Nephron (organoid): ENCODE measurements around the gene MYO7B.

Experiments used
- H3K27ac Mint-ChIP-seq, 3 experiments: 2 replicates each; pipeline ENCODE4 v1.8.0; 2020; ENCODE audit warnings: mixed read lengths in 3 of 3, mild to moderate bottlenecking in 2 of 3, moderate library complexity in 1 of 3
- H3K27me3 Mint-ChIP-seq: 2 replicates; pipeline ENCODE4 v1.8.0; 2021; ENCODE audit warnings: low read depth, mild to moderate bottlenecking, moderate library complexity, mixed read lengths
- H3K36me3 Mint-ChIP-seq: 2 replicates; pipeline ENCODE4 v1.8.0; 2020; ENCODE audit warnings: low read depth, mixed read lengths
- H3K4me1 Mint-ChIP-seq: 2 replicates; pipeline ENCODE4 v1.8.0; 2020; ENCODE audit warnings: mixed read lengths
- H3K4me3 Mint-ChIP-seq, 3 experiments: 2 replicates each; pipeline ENCODE4 v1.8.0; 2020; ENCODE audit warnings: mild to moderate bottlenecking in 3 of 3, mixed read lengths in 3 of 3, moderate library complexity in 2 of 3
- H3K9me3 Mint-ChIP-seq: 2 replicates; pipeline ENCODE4 v1.8.0; 2020; ENCODE audit warnings: mixed read lengths
- CTCF ChIP-seq, 3 experiments: fragments of 200-600 bp; sonication (generic); IDR thresholded peaks; one replicate each; pipeline ENCODE4 v1.5.0; 2021; ENCODE audit warnings: antibody characterized with exemption in 3 of 3; ENCODE audit not compliant: unreplicated experiment in 3 of 3

The MYO7B gene

GRCh38 chr2:127681288-127681804, 145.9 kb downstream of the MYO7B start:
- H3K4me3 Mint-ChIP-seq, result no peak overlapping the region
- H3K36me3 Mint-ChIP-seq, result no peaks in the 10 kb centered on the region
- peaks cover 2% of the 10 kb centered on the region for H3K9me3 Mint-ChIP-seq
- H3K27me3 Mint-ChIP-seq, result peaks cover 43% of the 10 kb centered on the region
- no peak for TF ChIP-seq CTCF (IDR thresholded peaks at IDR 0.05; ENCODE audit: unreplicated experiment in 3 of 3)
- no peak overlapping the region for H3K27ac Mint-ChIP-seq
- H3K4me1 Mint-ChIP-seq, result peaks cover 34% of the 10 kb centered on the region

- TF ChIP-seq CTCF (IDR thresholded peaks at IDR 0.05; ENCODE audit: unreplicated experiment in 3 of 3), result no peak
- Mint-ChIP-seq H3K27ac (peak overlapping the region in 1 of 3 experiments; percentile 20), H3K36me3 (no peaks in the 10 kb centered on the region), H3K27me3 (peaks cover 34% of the 10 kb centered on the region), H3K9me3 (peaks cover 3% of the 10 kb centered on the region), H3K4me1 (peaks cover 31% of the 10 kb centered on the region), H3K4me3 (no peak overlapping the region)
Observed at GRCh38 chr2:127681976-127682857, 146.7 kb downstream of the MYO7B start.

- H3K36me3 Mint-ChIP-seq, result no peaks in the 10 kb centered on the region
- peaks cover 31% of the 10 kb centered on the region for H3K4me1 Mint-ChIP-seq
- H3K4me3 Mint-ChIP-seq, result peak overlapping the region in 1 of 3 experiments; percentile 27
- peaks cover 26% of the 10 kb centered on the region for H3K27me3 Mint-ChIP-seq
- no peak for TF ChIP-seq CTCF (IDR thresholded peaks at IDR 0.05; ENCODE audit: unreplicated experiment in 3 of 3)
- H3K27ac Mint-ChIP-seq, result no peak overlapping the region
- peaks cover 6% of the 10 kb centered on the region for H3K9me3 Mint-ChIP-seq
Observed at GRCh38 chr2:127683056-127683455, 147.6 kb downstream of the MYO7B start.

- Mint-ChIP-seq H3K36me3 (no peaks in the 10 kb centered on the region), H3K4me3 (peak overlapping the region in 2 of 3 experiments; percentile 1 to 3), H3K4me1 (peaks cover 31% of the 10 kb centered on the region), H3K9me3 (peaks cover 11% of the 10 kb centered on the region), H3K27me3 (peaks cover 19% of the 10 kb centered on the region), H3K27ac (peak overlapping the region; percentile 0 to 77 (median 36))
- no peak for TF ChIP-seq CTCF (IDR thresholded peaks at IDR 0.05; ENCODE audit: unreplicated experiment in 3 of 3)
Observed at GRCh38 chr2:127683757-127684156, 148.3 kb downstream of the MYO7B start.

GRCh38 chr2:127685410-127686080, 150.1 kb downstream of the MYO7B start:
- H3K4me3 Mint-ChIP-seq, result no peak overlapping the region
- peaks cover 22% of the 10 kb centered on the region for H3K9me3 Mint-ChIP-seq
- H3K27ac Mint-ChIP-seq, result no peak overlapping the region
- H3K4me1 Mint-ChIP-seq, result peaks cover 31% of the 10 kb centered on the region
- no peaks in the 10 kb centered on the region for H3K36me3 Mint-ChIP-seq
- no peak for TF ChIP-seq CTCF (IDR thresholded peaks at IDR 0.05; ENCODE audit: unreplicated experiment in 3 of 3)
- H3K27me3 Mint-ChIP-seq, result peaks cover 15% of the 10 kb centered on the region
